Measurements from ENCODE around the gene LRMDA. TPM values are rescaled to one million over a fixed set of nuclear protein-coding genes. Genes with fewer than 3 reads are reported as not detected.

LRMDA gene
- total RNA-seq, 3 donors from 2014 or later (not counting 1 experiment from before 2014, with no cell fraction given): 1.4 to 2.4 (median 2.1) TPM

- DNase-seq (no peak), ATAC-seq (no peak)
- no peaks in the 10 kb centered on the region for H3K27me3 ChIP-seq (ENCODE audit: control insufficient read depth, insufficient read depth, low read length)
- Mint-ChIP-seq H3K27ac (no peak overlapping the region), H3K4me1 (no peaks in the 10 kb centered on the region), H3K9me3 (peaks cover 0 to 2% of the 10 kb centered on the region in 2 donors), H3K36me3 (no peaks in the 10 kb centered on the region), H3K4me3 (no peak overlapping the region), H3K27me3 (ENCODE audit: low read depth in 2 of 2) (no peaks in the 10 kb centered on the region)
- no peaks in the 10 kb centered on the region for H3K36me3 ChIP-seq (ENCODE audit: control insufficient read depth, insufficient read depth, low read length)
- no peak overlapping the region for H3K4me3 ChIP-seq (ENCODE audit: low read length)
- 88% methylated on average over 2 of the region's 3 CpGs for WGBS (ENCODE audit: insufficient coverage)
- no peaks in the 10 kb centered on the region for H3K4me1 ChIP-seq (ENCODE audit: control insufficient read depth, insufficient read depth, low read length)
- H3K27ac ChIP-seq (ENCODE audit: low read length): no peak overlapping the region
- intact Hi-C loops (cut with micrococcal nuclease): no loop called here
- TF ChIP-seq CTCF (IDR thresholded peaks at IDR 0.05): no peak
- H3K9me3 ChIP-seq (ENCODE audit: control insufficient read depth, insufficient read depth, low read length): no peaks in the 10 kb centered on the region
Observed at GRCh38 chr10:76393875-76394706, 962.7 kb downstream of the LRMDA start.

- H3K27ac Mint-ChIP-seq: no peak overlapping the region
- intact Hi-C loops (cut with micrococcal nuclease): no loop called here
- no peaks in the 10 kb centered on the region for H3K9me3 ChIP-seq (ENCODE audit: control insufficient read depth, insufficient read depth, low read length)
- H3K9me3 Mint-ChIP-seq: peaks cover 0 to 2% of the 10 kb centered on the region in 2 donors
- ATAC-seq (no peak), DNase-seq (no peak)
- H3K27me3 Mint-ChIP-seq (ENCODE audit: low read depth in 2 of 2): no peaks in the 10 kb centered on the region
- H3K4me3 Mint-ChIP-seq: no peak overlapping the region
- no peak for TF ChIP-seq CTCF (IDR thresholded peaks at IDR 0.05)
- H3K36me3 ChIP-seq (ENCODE audit: control insufficient read depth, insufficient read depth, low read length): no peaks in the 10 kb centered on the region
- no peak overlapping the region for H3K4me3 ChIP-seq (ENCODE audit: low read length)
- no peaks in the 10 kb centered on the region for H3K27me3 ChIP-seq (ENCODE audit: control insufficient read depth, insufficient read depth, low read length)
- no peaks in the 10 kb centered on the region for H3K4me1 Mint-ChIP-seq
- H3K27ac ChIP-seq (ENCODE audit: low read length): no peak overlapping the region
- no peaks in the 10 kb centered on the region for H3K4me1 ChIP-seq (ENCODE audit: control insufficient read depth, insufficient read depth, low read length)
- no peaks in the 10 kb centered on the region for H3K36me3 Mint-ChIP-seq
Observed at GRCh38 chr10:76394707-76395042, 963.3 kb downstream of the LRMDA start.

- Histone ChIP-seq H3K36me3 (ENCODE audit: control insufficient read depth, insufficient read depth, low read length) (no peaks in the 10 kb centered on the region), H3K4me3 (ENCODE audit: low read length) (no peak overlapping the region), H3K9me3 (ENCODE audit: control insufficient read depth, insufficient read depth, low read length) (no peaks in the 10 kb centered on the region), H3K27me3 (ENCODE audit: control insufficient read depth, insufficient read depth, low read length) (no peaks in the 10 kb centered on the region), H3K4me1 (ENCODE audit: control insufficient read depth, insufficient read depth, low read length) (no peaks in the 10 kb centered on the region), H3K27ac (ENCODE audit: low read length) (no peak overlapping the region)
- DNase-seq: no peak
- Mint-ChIP-seq H3K4me1 (no peaks in the 10 kb centered on the region), H3K36me3 (no peaks in the 10 kb centered on the region), H3K27me3 (ENCODE audit: low read depth in 2 of 2) (no peaks in the 10 kb centered on the region), H3K9me3 (peaks cover 0 to 2% of the 10 kb centered on the region in 2 donors), H3K27ac (no peak overlapping the region), H3K4me3 (no peak overlapping the region)
- intact Hi-C loops (cut with micrococcal nuclease): no loop called here
- TF ChIP-seq CTCF (IDR thresholded peaks at IDR 0.05): no peak
- no peak for ATAC-seq
- WGBS (ENCODE audit: insufficient coverage): 64% methylated on average over 1 of the region's 1 CpG
Observed at GRCh38 chr10:76395251-76395650, 963.8 kb downstream of the LRMDA start.

- H3K4me3 ChIP-seq (ENCODE audit: low read length): no peak overlapping the region
- H3K9me3 ChIP-seq (ENCODE audit: control insufficient read depth, insufficient read depth, low read length): no peaks in the 10 kb centered on the region
- no peaks in the 10 kb centered on the region for H3K36me3 ChIP-seq (ENCODE audit: control insufficient read depth, insufficient read depth, low read length)
- no peaks in the 10 kb centered on the region for H3K4me1 ChIP-seq (ENCODE audit: control insufficient read depth, insufficient read depth, low read length)
- Mint-ChIP-seq H3K4me3 (no peak overlapping the region), H3K9me3 (peaks cover 0 to 2% of the 10 kb centered on the region in 2 donors), H3K27ac (no peak overlapping the region), H3K27me3 (ENCODE audit: low read depth in 2 of 2) (no peaks in the 10 kb centered on the region), H3K36me3 (no peaks in the 10 kb centered on the region), H3K4me1 (no peaks in the 10 kb centered on the region)
- TF ChIP-seq CTCF (IDR thresholded peaks at IDR 0.05): no peak
- H3K27me3 ChIP-seq (ENCODE audit: control insufficient read depth, insufficient read depth, low read length): no peaks in the 10 kb centered on the region
- DNase-seq (no peak), ATAC-seq (no peak)
- no peak overlapping the region for H3K27ac ChIP-seq (ENCODE audit: low read length)
- intact Hi-C loops (cut with micrococcal nuclease): no loop called here
- WGBS (ENCODE audit: insufficient coverage): 83% methylated on average over 5 of the region's 6 CpGs
Observed at GRCh38 chr10:76396134-76396533, 964.7 kb downstream of the LRMDA start.

Data from natural killer cell (primary cell).